GM23338 (cell line): Measurements from ENCODE around the gene RPUSD1. TPM values are rescaled to one million over a fixed set of nuclear protein-coding genes. Genes with fewer than 3 reads are reported as not detected.

Experiments
- ATAC-seq: fragments of 200-7000 bp; cut with Tn5 transposase; 3 replicates; pipeline ENCODE4 v1.9.1; 2020
- DNase-seq: peaks from one replicate; pipeline ENCODE4 v3.0.0-alpha.2; 2015; ENCODE audit warnings: low spot score
- H2AFZ ChIP-seq: fragments of 200-600 bp; sonication (generic); 2 replicates; pipeline ENCODE4 v1.8.0; 2016; ENCODE audit warnings: antibody characterized with exemption, mild to moderate bottlenecking, moderate library complexity
- H3F3A ChIP-seq: fragments of 200-600 bp; sonication (generic); replicated peaks from 2 replicates; pipeline ENCODE4 v1.8.0; 2017; ENCODE audit warnings: antibody characterized with exemption, mixed run types, low read depth
- H3K27ac ChIP-seq: fragments of 200-600 bp; sonication (generic); 2 replicates; pipeline ENCODE4 v1.6.1; 2016; ENCODE audit warnings: low read depth
- H3K27me3 ChIP-seq: fragments of 200-600 bp; sonication (generic); 2 replicates; pipeline ENCODE4 v1.8.0; 2016; ENCODE audit warnings: mild to moderate bottlenecking, mixed run types, moderate library complexity; ENCODE audit not compliant: insufficient read depth
- H3K36me3 ChIP-seq: fragments of 200-600 bp; sonication (generic); 2 replicates; pipeline ENCODE4 v1.8.0; 2016; ENCODE audit warnings: mild to moderate bottlenecking; ENCODE audit not compliant: insufficient read depth
- H3K4me1 ChIP-seq: fragments of 200-600 bp; sonication (generic); 2 replicates; pipeline ENCODE4 v1.8.0; 2016; ENCODE audit warnings: mild to moderate bottlenecking, moderate library complexity; ENCODE audit not compliant: insufficient read depth
- H3K4me2 ChIP-seq: fragments of 200-600 bp; sonication (generic); 2 replicates; pipeline ENCODE4 v1.7.1; 2017; ENCODE audit warnings: mixed run types
- H3K4me3 ChIP-seq: fragments of 200-600 bp; sonication (generic); 2 replicates; pipeline ENCODE4 v1.6.1; 2016; ENCODE audit warnings: mixed run types
- H3K79me2 ChIP-seq: fragments of 200-600 bp; sonication (generic); replicated peaks from 2 replicates; pipeline ENCODE4 v1.8.0; 2017; ENCODE audit warnings: mild to moderate bottlenecking; ENCODE audit not compliant: insufficient read depth
- H3K9me2 ChIP-seq: fragments of 200-600 bp; sonication (generic); 2 replicates; pipeline ENCODE4 v1.8.0; 2017; ENCODE audit not compliant: insufficient read depth
- H4K20me1 ChIP-seq: fragments of 200-600 bp; sonication (generic); replicated peaks from 2 replicates; pipeline ENCODE4 v1.8.0; 2017; ENCODE audit warnings: mild to moderate bottlenecking; ENCODE audit not compliant: insufficient read depth
- H3K27ac Mint-ChIP-seq: 2 replicates; pipeline ENCODE4 v1.8.0; 2020; ENCODE audit warnings: inconsistent platforms, mild to moderate bottlenecking, moderate library complexity, mixed read lengths
- H3K27me3 Mint-ChIP-seq: 3 replicates; pipeline ENCODE4 v1.8.0; 2022; ENCODE audit warnings: low read depth, mild to moderate bottlenecking, moderate library complexity, mixed read lengths, inconsistent platforms; ENCODE audit not compliant: insufficient read depth, poor library complexity
- H3K36me3 Mint-ChIP-seq: 3 replicates; pipeline ENCODE4 v1.8.0; 2021; ENCODE audit warnings: low read depth, mild to moderate bottlenecking, inconsistent platforms, moderate library complexity, mixed read lengths
- H3K4me1 Mint-ChIP-seq: 3 replicates; pipeline ENCODE4 v1.8.0; 2020; ENCODE audit warnings: mild to moderate bottlenecking, inconsistent platforms, mixed read lengths
- H3K4me3 Mint-ChIP-seq: 3 replicates; pipeline ENCODE4 v1.8.0; 2021; ENCODE audit warnings: moderate library complexity, mild to moderate bottlenecking, inconsistent platforms, mixed read lengths
- H3K9me3 Mint-ChIP-seq: 3 replicates; pipeline ENCODE4 v1.8.0; 2020; ENCODE audit warnings: moderate library complexity, mild to moderate bottlenecking, inconsistent platforms, mixed read lengths
- CREB1 ChIP-seq: fragments of 250-450 bp; sonication (Bioruptor Pico); IDR thresholded peaks from 2 replicates; pipeline ENCODE4 v1.5.0; 2020; ENCODE audit warnings: low read depth, mild to moderate bottlenecking, moderate library complexity
- EZH2 ChIP-seq: fragments of 200-600 bp; sonication (generic); IDR thresholded peaks from one replicate; pipeline ENCODE4 v1.8.0; 2017; ENCODE audit warnings: antibody characterized with exemption, mild to moderate bottlenecking, low read depth; ENCODE audit not compliant: unreplicated experiment
- EZH2phosphoT487 ChIP-seq: fragments of 200-600 bp; sonication (generic); IDR thresholded peaks from one replicate; pipeline ENCODE4 v1.8.1; 2018; ENCODE audit warnings: antibody characterized with exemption; ENCODE audit not compliant: unreplicated experiment
- JUNB ChIP-seq: IDR thresholded peaks from one replicate; pipeline ENCODE4 v1.6.1; 2016; ENCODE audit warnings: antibody characterized with exemption; ENCODE audit not compliant: unreplicated experiment
- NANOG ChIP-seq: IDR thresholded peaks from 2 replicates; pipeline ENCODE4 v1.6.1; 2016; ENCODE audit warnings: antibody characterized with exemption, borderline replicate concordance
- POLR2AphosphoS5 ChIP-seq: IDR thresholded peaks from 2 replicates; pipeline ENCODE4 v1.6.1; 2016; ENCODE audit warnings: antibody characterized with exemption, low read depth
- STAT1 ChIP-seq: IDR thresholded peaks from one replicate; pipeline ENCODE4 v1.6.1; 2016; ENCODE audit warnings: antibody characterized with exemption; ENCODE audit not compliant: unreplicated experiment
- ZNF114 ChIP-seq: fragments of 250-450 bp; sonication (Bioruptor Pico); IDR thresholded peaks from 2 replicates; pipeline ENCODE4 v1.5.0; 2020; ENCODE audit warnings: mild to moderate bottlenecking, moderate library complexity
- ZNF331 ChIP-seq: fragments of 250-450 bp; sonication (Bioruptor Pico); IDR thresholded peaks from 2 replicates; pipeline ENCODE4 v1.5.0; 2020; ENCODE audit warnings: low read depth, mild to moderate bottlenecking, moderate library complexity
- polyA plus RNA-seq: library from polyadenylated mRNA; unstranded; fragments of >200 nt; fragmentation: Nextera tagmentation; extraction: Ambion mirVana; gene quantifications from 2 replicates; pipeline ENCODE4 v1.2.1, GENCODE V29; 2016
- total RNA-seq: library from RNA; depleted of rRNA; stranded (reverse); fragments of >200 nt; shearing (Covaris generic); gene quantifications from 2 replicates; pipeline ENCODE4 v1.2.3, GENCODE V29; 2014
- TF ChIP-seq, protein P1 (sequence below): IDR thresholded peaks from one replicate; pipeline ENCODE4 v1.6.1; 2018; ENCODE audit warnings: antibody characterized with exemption; ENCODE audit not compliant: unreplicated experiment
- TF ChIP-seq, protein P2 (sequence below): IDR thresholded peaks from 2 replicates; pipeline ENCODE4 v1.6.1; 2016; ENCODE audit warnings: antibody characterized with exemption
- TF ChIP-seq, protein P3 (sequence below), 2 experiments: fragments of 200-600 bp in 1 of 2; sonication (generic) in 1 of 2; conservative IDR thresholded peaks; 2 replicates each; pipeline versions ENCODE4 v1.5.1 to v1.6.1; 2016 to 2017; ENCODE audit warnings: antibody characterized with exemption in 2 of 2, low read depth in 2 of 2, mild to moderate bottlenecking in 2 of 2, moderate library complexity in 1 of 2
- TF ChIP-seq, protein P4 (sequence below): fragments of 250-450 bp; sonication (Bioruptor Pico); IDR thresholded peaks from 2 replicates; pipeline ENCODE4 v1.5.0; 2020; ENCODE audit warnings: mild to moderate bottlenecking, moderate library complexity

Gene RPUSD1
- total and polyA plus RNA-seq, 2 experiments from 2014 or later: 19.1 to 79.5 TPM

DNA sequence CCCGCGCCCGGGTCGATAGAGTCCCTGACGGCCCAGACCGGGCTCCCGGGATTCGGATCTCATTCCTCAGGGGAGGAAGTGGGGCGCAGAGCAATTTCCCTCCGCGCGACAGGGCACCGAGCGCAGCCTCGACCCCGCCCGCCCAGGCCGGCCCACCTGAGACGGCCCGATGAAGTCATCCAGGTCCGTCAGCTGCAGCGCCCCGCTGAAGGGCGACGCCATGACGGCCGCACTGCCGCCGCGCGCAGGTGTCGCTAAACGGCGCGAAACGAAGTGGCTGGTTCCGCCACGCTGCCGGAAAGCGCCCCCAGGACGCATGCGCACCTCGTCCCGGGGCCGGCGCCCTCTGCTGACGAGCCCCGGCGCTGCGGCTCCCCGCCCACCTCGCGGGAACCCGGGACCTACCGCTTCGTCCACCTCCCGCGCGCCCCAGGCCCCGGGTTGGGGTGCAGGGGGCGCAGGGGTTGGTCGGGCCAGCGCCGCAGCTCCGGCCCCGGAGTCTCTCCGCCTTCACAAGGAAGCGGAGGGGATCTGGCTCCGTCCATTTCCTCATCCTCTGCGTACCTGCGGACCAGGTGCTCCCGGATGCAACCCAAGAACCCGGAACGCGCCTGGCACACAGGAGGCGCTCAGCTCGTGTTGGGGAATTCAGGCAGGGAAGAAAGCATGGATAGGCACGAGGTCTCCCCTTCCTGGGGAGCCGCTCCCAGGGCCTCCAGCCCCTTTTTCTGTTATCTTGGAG, 47.2 kb downstream of the RPUSD1 start, which contains the start of gene CIAO3:
TSS of gene CIAO3 (minus strand) at position 234 of the 742 bp plus-strand sequence. CDS start at position 222, 12 bp downstream.
- no peaks in the 10 kb centered on the region for H3K9me2 ChIP-seq
- H3K4me2 ChIP-seq: peak within 1 kb of the TSS; percentile 95
- DNase-seq (peak; percentile 96), ATAC-seq (peak; percentile 78)
- peak within 1 kb of the TSS; percentile 84; the same call in 1 of the 2 replicates for H3K27ac ChIP-seq
- H3K9me3 Mint-ChIP-seq: no peaks in the 10 kb centered on the region
- H3K4me1 ChIP-seq: no peaks in the 10 kb centered on the region; the same call in 1 of the 2 replicates
- no peaks in the 10 kb centered on the region for H3K36me3 ChIP-seq
- H2AFZ ChIP-seq: peak within 1 kb of the TSS; percentile 81
- peak; percentile 95 for TF ChIP-seq CREB1 (CRISPR knock-in tag)
- no peak for TF ChIP-seq STAT1
- TF ChIP-seq, protein P1, sequence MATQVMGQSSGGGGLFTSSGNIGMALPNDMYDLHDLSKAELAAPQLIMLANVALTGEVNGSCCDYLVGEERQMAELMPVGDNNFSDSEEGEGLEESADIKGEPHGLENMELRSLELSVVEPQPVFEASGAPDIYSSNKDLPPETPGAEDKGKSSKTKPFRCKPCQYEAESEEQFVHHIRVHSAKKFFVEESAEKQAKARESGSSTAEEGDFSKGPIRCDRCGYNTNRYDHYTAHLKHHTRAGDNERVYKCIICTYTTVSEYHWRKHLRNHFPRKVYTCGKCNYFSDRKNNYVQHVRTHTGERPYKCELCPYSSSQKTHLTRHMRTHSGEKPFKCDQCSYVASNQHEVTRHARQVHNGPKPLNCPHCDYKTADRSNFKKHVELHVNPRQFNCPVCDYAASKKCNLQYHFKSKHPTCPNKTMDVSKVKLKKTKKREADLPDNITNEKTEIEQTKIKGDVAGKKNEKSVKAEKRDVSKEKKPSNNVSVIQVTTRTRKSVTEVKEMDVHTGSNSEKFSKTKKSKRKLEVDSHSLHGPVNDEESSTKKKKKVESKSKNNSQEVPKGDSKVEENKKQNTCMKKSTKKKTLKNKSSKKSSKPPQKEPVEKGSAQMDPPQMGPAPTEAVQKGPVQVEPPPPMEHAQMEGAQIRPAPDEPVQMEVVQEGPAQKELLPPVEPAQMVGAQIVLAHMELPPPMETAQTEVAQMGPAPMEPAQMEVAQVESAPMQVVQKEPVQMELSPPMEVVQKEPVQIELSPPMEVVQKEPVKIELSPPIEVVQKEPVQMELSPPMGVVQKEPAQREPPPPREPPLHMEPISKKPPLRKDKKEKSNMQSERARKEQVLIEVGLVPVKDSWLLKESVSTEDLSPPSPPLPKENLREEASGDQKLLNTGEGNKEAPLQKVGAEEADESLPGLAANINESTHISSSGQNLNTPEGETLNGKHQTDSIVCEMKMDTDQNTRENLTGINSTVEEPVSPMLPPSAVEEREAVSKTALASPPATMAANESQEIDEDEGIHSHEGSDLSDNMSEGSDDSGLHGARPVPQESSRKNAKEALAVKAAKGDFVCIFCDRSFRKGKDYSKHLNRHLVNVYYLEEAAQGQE: no peak
- TF ChIP-seq NANOG: no peak
- peak; percentile 81 for TF ChIP-seq POLR2AphosphoS5
- TF ChIP-seq EZH2: no peak
- TF ChIP-seq, protein P2, sequence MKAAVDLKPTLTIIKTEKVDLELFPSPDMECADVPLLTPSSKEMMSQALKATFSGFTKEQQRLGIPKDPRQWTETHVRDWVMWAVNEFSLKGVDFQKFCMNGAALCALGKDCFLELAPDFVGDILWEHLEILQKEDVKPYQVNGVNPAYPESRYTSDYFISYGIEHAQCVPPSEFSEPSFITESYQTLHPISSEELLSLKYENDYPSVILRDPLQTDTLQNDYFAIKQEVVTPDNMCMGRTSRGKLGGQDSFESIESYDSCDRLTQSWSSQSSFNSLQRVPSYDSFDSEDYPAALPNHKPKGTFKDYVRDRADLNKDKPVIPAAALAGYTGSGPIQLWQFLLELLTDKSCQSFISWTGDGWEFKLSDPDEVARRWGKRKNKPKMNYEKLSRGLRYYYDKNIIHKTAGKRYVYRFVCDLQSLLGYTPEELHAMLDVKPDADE: peak; percentile 98
- no peak for TF ChIP-seq ZNF331 (CRISPR knock-in tag)
- no peak for TF ChIP-seq ZNF114 (CRISPR knock-in tag)
- TF ChIP-seq JUNB: no peak
- TF ChIP-seq, protein P3, sequence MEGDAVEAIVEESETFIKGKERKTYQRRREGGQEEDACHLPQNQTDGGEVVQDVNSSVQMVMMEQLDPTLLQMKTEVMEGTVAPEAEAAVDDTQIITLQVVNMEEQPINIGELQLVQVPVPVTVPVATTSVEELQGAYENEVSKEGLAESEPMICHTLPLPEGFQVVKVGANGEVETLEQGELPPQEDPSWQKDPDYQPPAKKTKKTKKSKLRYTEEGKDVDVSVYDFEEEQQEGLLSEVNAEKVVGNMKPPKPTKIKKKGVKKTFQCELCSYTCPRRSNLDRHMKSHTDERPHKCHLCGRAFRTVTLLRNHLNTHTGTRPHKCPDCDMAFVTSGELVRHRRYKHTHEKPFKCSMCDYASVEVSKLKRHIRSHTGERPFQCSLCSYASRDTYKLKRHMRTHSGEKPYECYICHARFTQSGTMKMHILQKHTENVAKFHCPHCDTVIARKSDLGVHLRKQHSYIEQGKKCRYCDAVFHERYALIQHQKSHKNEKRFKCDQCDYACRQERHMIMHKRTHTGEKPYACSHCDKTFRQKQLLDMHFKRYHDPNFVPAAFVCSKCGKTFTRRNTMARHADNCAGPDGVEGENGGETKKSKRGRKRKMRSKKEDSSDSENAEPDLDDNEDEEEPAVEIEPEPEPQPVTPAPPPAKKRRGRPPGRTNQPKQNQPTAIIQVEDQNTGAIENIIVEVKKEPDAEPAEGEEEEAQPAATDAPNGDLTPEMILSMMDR (conservative IDR thresholded peaks at IDR 0.05; ENCODE audit: low read depth in 2 of 2): peak; percentile 59 to 82
- TF ChIP-seq, protein P4, sequence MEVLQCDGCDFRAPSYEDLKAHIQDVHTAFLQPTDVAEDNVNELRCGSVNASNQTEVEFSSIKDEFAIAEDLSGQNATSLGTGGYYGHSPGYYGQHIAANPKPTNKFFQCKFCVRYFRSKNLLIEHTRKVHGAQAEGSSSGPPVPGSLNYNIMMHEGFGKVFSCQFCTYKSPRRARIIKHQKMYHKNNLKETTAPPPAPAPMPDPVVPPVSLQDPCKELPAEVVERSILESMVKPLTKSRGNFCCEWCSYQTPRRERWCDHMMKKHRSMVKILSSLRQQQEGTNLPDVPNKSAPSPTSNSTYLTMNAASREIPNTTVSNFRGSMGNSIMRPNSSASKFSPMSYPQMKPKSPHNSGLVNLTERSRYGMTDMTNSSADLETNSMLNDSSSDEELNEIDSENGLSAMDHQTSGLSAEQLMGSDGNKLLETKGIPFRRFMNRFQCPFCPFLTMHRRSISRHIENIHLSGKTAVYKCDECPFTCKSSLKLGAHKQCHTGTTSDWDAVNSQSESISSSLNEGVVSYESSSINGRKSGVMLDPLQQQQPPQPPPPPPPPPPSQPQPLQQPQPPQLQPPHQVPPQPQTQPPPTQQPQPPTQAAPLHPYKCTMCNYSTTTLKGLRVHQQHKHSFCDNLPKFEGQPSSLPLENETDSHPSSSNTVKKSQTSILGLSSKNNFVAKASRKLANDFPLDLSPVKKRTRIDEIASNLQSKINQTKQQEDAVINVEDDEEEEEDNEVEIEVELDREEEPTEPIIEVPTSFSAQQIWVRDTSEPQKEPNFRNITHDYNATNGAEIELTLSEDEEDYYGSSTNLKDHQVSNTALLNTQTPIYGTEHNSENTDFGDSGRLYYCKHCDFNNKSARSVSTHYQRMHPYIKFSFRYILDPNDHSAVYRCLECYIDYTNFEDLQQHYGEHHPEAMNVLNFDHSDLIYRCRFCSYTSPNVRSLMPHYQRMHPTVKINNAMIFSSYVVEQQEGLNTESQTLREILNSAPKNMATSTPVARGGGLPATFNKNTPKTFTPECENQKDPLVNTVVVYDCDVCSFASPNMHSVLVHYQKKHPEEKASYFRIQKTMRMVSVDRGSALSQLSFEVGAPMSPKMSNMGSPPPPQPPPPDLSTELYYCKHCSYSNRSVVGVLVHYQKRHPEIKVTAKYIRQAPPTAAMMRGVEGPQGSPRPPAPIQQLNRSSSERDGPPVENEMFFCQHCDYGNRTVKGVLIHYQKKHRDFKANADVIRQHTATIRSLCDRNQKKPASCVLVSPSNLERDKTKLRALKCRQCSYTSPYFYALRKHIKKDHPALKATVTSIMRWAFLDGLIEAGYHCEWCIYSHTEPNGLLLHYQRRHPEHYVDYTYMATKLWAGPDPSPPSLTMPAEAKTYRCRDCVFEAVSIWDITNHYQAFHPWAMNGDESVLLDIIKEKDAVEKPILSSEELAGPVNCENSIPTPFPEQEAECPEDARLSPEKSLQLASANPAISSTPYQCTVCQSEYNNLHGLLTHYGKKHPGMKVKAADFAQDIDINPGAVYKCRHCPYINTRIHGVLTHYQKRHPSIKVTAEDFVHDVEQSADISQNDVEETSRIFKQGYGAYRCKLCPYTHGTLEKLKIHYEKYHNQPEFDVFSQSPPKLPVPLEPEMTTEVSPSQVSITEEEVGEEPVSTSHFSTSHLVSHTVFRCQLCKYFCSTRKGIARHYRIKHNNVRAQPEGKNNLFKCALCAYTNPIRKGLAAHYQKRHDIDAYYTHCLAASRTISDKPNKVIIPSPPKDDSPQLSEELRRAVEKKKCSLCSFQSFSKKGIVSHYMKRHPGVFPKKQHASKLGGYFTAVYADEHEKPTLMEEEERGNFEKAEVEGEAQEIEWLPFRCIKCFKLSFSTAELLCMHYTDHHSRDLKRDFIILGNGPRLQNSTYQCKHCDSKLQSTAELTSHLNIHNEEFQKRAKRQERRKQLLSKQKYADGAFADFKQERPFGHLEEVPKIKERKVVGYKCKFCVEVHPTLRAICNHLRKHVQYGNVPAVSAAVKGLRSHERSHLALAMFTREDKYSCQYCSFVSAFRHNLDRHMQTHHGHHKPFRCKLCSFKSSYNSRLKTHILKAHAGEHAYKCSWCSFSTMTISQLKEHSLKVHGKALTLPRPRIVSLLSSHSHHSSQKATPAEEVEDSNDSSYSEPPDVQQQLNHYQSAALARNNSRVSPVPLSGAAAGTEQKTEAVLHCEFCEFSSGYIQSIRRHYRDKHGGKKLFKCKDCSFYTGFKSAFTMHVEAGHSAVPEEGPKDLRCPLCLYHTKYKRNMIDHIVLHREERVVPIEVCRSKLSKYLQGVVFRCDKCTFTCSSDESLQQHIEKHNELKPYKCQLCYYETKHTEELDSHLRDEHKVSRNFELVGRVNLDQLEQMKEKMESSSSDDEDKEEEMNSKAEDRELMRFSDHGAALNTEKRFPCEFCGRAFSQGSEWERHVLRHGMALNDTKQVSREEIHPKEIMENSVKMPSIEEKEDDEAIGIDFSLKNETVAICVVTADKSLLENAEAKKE (CRISPR knock-in tag): no peak
- TF ChIP-seq EZH2phosphoT487: no peak
- no peaks in the 10 kb centered on the region for H4K20me1 ChIP-seq
- peaks cover 15% of the 10 kb centered on the region for H3K36me3 Mint-ChIP-seq
- H3K27ac Mint-ChIP-seq: peak within 1 kb of the TSS; percentile 94; the same call in 1 of the 2 replicates
- H3K4me3 ChIP-seq: peak within 1 kb of the TSS; percentile 96
- H3K4me1 Mint-ChIP-seq: peaks cover 13% of the 10 kb centered on the region
- H3K27me3 ChIP-seq: no peaks in the 10 kb centered on the region
- 0 out of 2 replicates have a peak, but pooled peaks cover 6% of the 10 kb centered on the region for H3F3A ChIP-seq
- peak within 1 kb of the TSS; percentile 82 for H3K4me3 Mint-ChIP-seq
- no peaks in the 10 kb centered on the region for H3K79me2 ChIP-seq
- peaks cover 17% of the 10 kb centered on the region for H3K27me3 Mint-ChIP-seq
